HepG2 (cell line): Measurements from ENCODE around the gene SLC35E4. TPM values are rescaled to one million over a fixed set of nuclear protein-coding genes. Genes with fewer than 3 reads are reported as not detected.

Experiments
- ATAC-seq: fragments of 200-7000 bp; cut with Tn5 transposase; 3 replicates; pipeline ENCODE4 v1.9.1; 2020; ENCODE audit warnings: mild to moderate bottlenecking, moderate library complexity
- BruUV-seq: library from RNA; stranded (reverse); fragments of 400-500 nt; replicated peaks from 2 replicates; lab custom pipeline; 2021; lab: Mats Ljungman, UMichigan
- CTCF ChIA-PET: fragments of 300-600 bp; formaldehyde crosslinking; extraction: SDS; loops from one replicate; lab custom pipeline; 2021; ENCODE audit warnings: low total read pairs, inconsistent platforms, low intra/inter-chr PET ratio; lab: Yijun Ruan, JAX
- POLR2A ChIA-PET: fragments of 350-600 bp; sonication (Branson Sonifier 250); formaldehyde crosslinking; loops from one replicate; lab custom pipeline; 2020; ENCODE audit warnings: antibody characterized with exemption, inconsistent platforms; lab: Yijun Ruan, JAX
- DNase-seq: peaks from one replicate; pipeline ENCODE4 v3.0.0-alpha.2; 2015; ENCODE audit warnings: low spot score
- FAIRE-seq: peaks from 3 replicates; lab custom pipeline; 2011; peaks lifted over from hg19 to GRCh38; lab: Jason Lieb, UNC
- H2AFZ ChIP-seq: one replicate; pipeline ENCODE4 v1.6.1; 2011; ENCODE audit warnings: low read length, inconsistent platforms
- H3K27ac ChIP-seq: fragments of 300-600 bp; 3 replicates; pipeline ENCODE4 v1.8.0; 2011; ENCODE audit warnings: mixed run types, mild to moderate bottlenecking, mixed read lengths, low read length, inconsistent platforms; ENCODE audit not compliant: insufficient read depth; ENCODE audit errors: extremely low read length
- H3K27me3 ChIP-seq, 2 experiments: fragments of 200-600 bp in 1 of 2; 2 replicates in 1 of 2; 3 replicates in 1 of 2; pipeline versions ENCODE4 v1.6.0 to v1.8.0; 2011; ENCODE audit warnings: low read length in 2 of 2, mild to moderate bottlenecking in 2 of 2, moderate library complexity in 2 of 2, inconsistent platforms in 1 of 2; ENCODE audit not compliant: insufficient read depth in 2 of 2, control insufficient read depth in 1 of 2
- H3K36me3 ChIP-seq, 2 experiments: fragments of 200-600 bp in 1 of 2; replicated peaks in 1 of 2; 2 replicates in 1 of 2; 3 replicates in 1 of 2; pipeline versions ENCODE4 v1.5.1 to v1.8.0; 2011; ENCODE audit warnings: low read length in 2 of 2, inconsistent platforms in 1 of 2; ENCODE audit not compliant: insufficient read depth in 2 of 2, control insufficient read depth in 1 of 2
- H3K4me1 ChIP-seq: 2 replicates; pipeline ENCODE4 v1.5.1; 2012; ENCODE audit warnings: low read length, inconsistent platforms; ENCODE audit not compliant: insufficient read depth
- H3K4me2 ChIP-seq: 2 replicates; pipeline ENCODE4 v1.6.0; 2011; ENCODE audit warnings: low read depth, low read length, inconsistent platforms
- H3K4me3 ChIP-seq, 3 experiments: fragments of 200-600 bp in 1 of 3; sonication (generic), shearing (Covaris generic) in 1 of 3; replicated peaks in 1 of 3; 2 replicates each; pipeline ENCODE4 v1.5.1; 2011 to 2016; ENCODE audit warnings: low read length in 3 of 3, inconsistent platforms in 2 of 3, low read depth in 2 of 3, mild to moderate bottlenecking in 2 of 3, control low read depth in 1 of 3, mixed read lengths in 1 of 3; ENCODE audit not compliant: insufficient read depth in 1 of 3
- H3K79me2 ChIP-seq: one replicate; pipeline ENCODE4 v1.6.1; 2011; ENCODE audit warnings: low read length, inconsistent platforms; ENCODE audit not compliant: insufficient read depth
- H3K9ac ChIP-seq: 2 replicates; pipeline ENCODE4 v1.6.0; 2011; ENCODE audit warnings: mild to moderate bottlenecking, low read depth, low read length, inconsistent platforms; ENCODE audit not compliant: insufficient read depth
- H3K9me3 ChIP-seq: 2 replicates; pipeline ENCODE4 v1.5.1; 2012; ENCODE audit warnings: mild to moderate bottlenecking, low read length
- H4K20me1 ChIP-seq: 2 replicates; pipeline ENCODE4 v1.6.0; 2011; ENCODE audit warnings: inconsistent platforms, mild to moderate bottlenecking, low read length, moderate library complexity; ENCODE audit not compliant: insufficient read depth
- ATF6 ChIP-seq: sonication (generic); formaldehyde crosslinking; conservative IDR thresholded peaks from 2 replicates; pipeline ENCODE4 v1.4.0; 2020; ENCODE audit warnings: missing genetic modification reagents
- EP300 ChIP-seq, 3 experiments: sonication (generic) in 1 of 3; formaldehyde crosslinking in 1 of 3; IDR thresholded peaks; 2 replicates each; pipeline versions ENCODE4 v1.5.1 to v1.6.1; 2011 to 2020; ENCODE audit warnings: low read depth in 2 of 3, low read length in 2 of 3, borderline replicate concordance in 1 of 3, improper control_type of control experiment in 1 of 3, mild to moderate bottlenecking in 1 of 3, missing genetic modification reagents in 1 of 3, moderate library complexity in 1 of 3
- FOXJ3 ChIP-seq: sonication (generic); formaldehyde crosslinking; IDR thresholded peaks from 2 replicates; pipeline ENCODE4 v1.4.0; 2020; ENCODE audit warnings: missing genetic modification reagents, mild to moderate bottlenecking, borderline replicate concordance
- HMGXB3 ChIP-seq: sonication (generic); formaldehyde crosslinking; IDR thresholded peaks from 2 replicates; pipeline ENCODE4 v1.4.0; 2020; ENCODE audit warnings: missing genetic modification reagents, borderline replicate concordance
- STAT6 ChIP-seq: sonication (generic); formaldehyde crosslinking; IDR thresholded peaks from 2 replicates; pipeline ENCODE4 v1.4.0; 2020; ENCODE audit warnings: missing genetic modification reagents, mild to moderate bottlenecking, borderline replicate concordance
- WGBS: methylation state at CpG from one replicate; pipeline ENCODE4 v1.1.6; 2017; ENCODE audit warnings: low lambda C conversion rate; 5-methylcytosine and 5-hydroxymethylcytosine counted together
- in situ Hi-C: cut with HindIII; loops from 2 replicates; pipeline ENCODE4 v1.10.0; 2017; ENCODE audit warnings: low pct_unique_long_range_greater_than_20kb; ENCODE audit not compliant: extremely low pct_ligation_motif_present
- intact Hi-C: fragments of 100-400 bp; cut with micrococcal nuclease; formaldehyde crosslinking; loops from one replicate; pipeline ENCODE4 v1.10.0; 2022; ENCODE audit not compliant: unreplicated experiment
- polyA plus RNA-seq, 8 experiments: library from polyadenylated mRNA; depleted of rRNA in 3 of 8; stranded (reverse) in 7 of 8; unstranded in 1 of 8; fragments of >200 nt; fragmentation: Illumina TruSeq in 4 of 8; extraction: Trizol in 4 of 8; gene quantifications; 2 replicates each; pipeline versions ENCODE4 v1.2.1 to v1.2.3, GENCODE V29; 2011 to 2016; ENCODE audit warnings: low read depth in 4 of 8, missing spikeins in 1 of 8, mixed read lengths in 1 of 8; ENCODE audit not compliant: insufficient read depth in 1 of 8
- total RNA-seq, 5 experiments: library from RNA; depleted of rRNA; stranded (reverse); fragments of >200 nt; fragmentation: Illumina TruSeq; extraction: Trizol; gene quantifications; 2 replicates each; pipeline ENCODE4 v1.2.3, GENCODE V29; 2016; ENCODE audit warnings: low read depth in 1 of 5

The SLC35E4 gene
- total and polyA plus RNA-seq, 2 of the 13 experiments (the other 11 are each of a cell fraction or from before 2014, with no cell fraction given) = 0.07 to 0.15 TPM

GRCh38 chr22:30591588-30592359 is 43.8 kb upstream of the SLC35E4 start, which contains the start of gene PES1:
Gene PES1 (minus strand): TSS chr22:30591910. CDS start chr22:30591833, 77 bp downstream.
- intact Hi-C loops = loop anchor here (2.0 kb wide), 1 partner anchor 17 kb away; the partner anchor contains the start of gene GAL3ST1
- Histone ChIP-seq H3K4me2 (peak within 1 kb of the TSS; percentile 85), H3K79me2 (peaks cover 27% of the 10 kb centered on the region)
- TF ChIP-seq FOXJ3 (CRISPR knock-in tag) (peak; percentile 48; the same call in 1 of the 2 replicates), HMGXB3 (CRISPR knock-in tag) (no peak), STAT6 (CRISPR knock-in tag) (0 out of 2 replicates have a peak, but pooled peaks have one; percentile 65), EP300 (IDR thresholded peaks at IDR 0.05; ENCODE audit: low read depth in 2 of 2, low read length in 2 of 2) (0 out of 4 replicates have a peak, but pooled peaks of 1 of the 2 experiments have one; percentile 11), EP300 (CRISPR knock-in tag; IDR thresholded peaks at IDR 0.05; ENCODE audit: borderline replicate concordance) (no peak), ATF6 (CRISPR knock-in tag) (0 out of 2 replicates have a peak, but pooled peaks have one; percentile 47)

More at GRCh38 chr22:30591588-30592359, 43.8 kb upstream of the SLC35E4 start, which contains the start of gene PES1:
- Histone ChIP-seq H3K9me3 (no peaks in the 10 kb centered on the region), H3K4me1 (peaks cover 26% of the 10 kb centered on the region), H3K27ac (peak within 1 kb of the TSS; percentile 86), H3K4me3 (peak within 1 kb of the TSS; percentile 72 to 85 (median 84)), H2AFZ (peak within 1 kb of the TSS; percentile 35), H3K27me3 (peaks cover 1 to 6% of the 10 kb centered on the region in 2 experiments; a peak in 2 of 5 replicates), H3K36me3 (peaks cover 23 to 27% of the 10 kb centered on the region in 2 experiments), H3K9ac (peak within 1 kb of the TSS; percentile 94), H4K20me1 (no peaks in the 10 kb centered on the region; the same call in 1 of the 2 replicates)
- ATAC-seq = peak; percentile 98
- ChIA-PET POLR2A (interaction anchor here (1.2 to 1.7 kb wide), 6 partner anchors 15 to 377 kb away, joined by 4 to 10 read pairs (median 5); partner anchors contain the start of genes GAL3ST1, MORC2, TCN2 and TUG1), CTCF (no interaction called here)
- no TSS peak for BruUV-seq
- peak; percentile 97 for DNase-seq
- peak; percentile 99 for FAIRE-seq
- 1% methylated on average over 44 of the region's 49 CpGs for WGBS
- in situ Hi-C loops = no loop called here
